Keratinocyte (primary cell): Measurements from ENCODE around the gene DEF6. TPM values are rescaled to one million over a fixed set of nuclear protein-coding genes. Genes with fewer than 3 reads are reported as not detected.
A peak's percentile ranks its signal among the peaks of the same experiment; 100 is the strongest.

Source experiments
- DNase-seq: peaks from one replicate; pipeline ENCODE4 v3.0.0-alpha.2; 2011; ENCODE audit warnings: low read depth, missing footprints, low spot score
- FAIRE-seq: peaks from 2 replicates; lab custom pipeline; 2011; peaks lifted over from hg19 to GRCh38; lab: Jason Lieb, UNC
- H2AFZ ChIP-seq: 2 replicates; pipeline ENCODE4 v1.6.0; 2012; ENCODE audit warnings: low read length, control low read depth, inconsistent platforms; ENCODE audit not compliant: control insufficient read depth
- H3K27ac ChIP-seq: 2 replicates; pipeline ENCODE4 v1.5.1; 2011; ENCODE audit warnings: low read length; ENCODE audit not compliant: control insufficient read depth, insufficient read depth
- H3K27me3 ChIP-seq: 3 replicates; pipeline ENCODE4 v1.6.0; 2011; ENCODE audit warnings: low read length; ENCODE audit not compliant: control insufficient read depth, insufficient read depth; ENCODE audit errors: extremely low read depth
- H3K36me3 ChIP-seq, 2 experiments: 2 replicates in 1 of 2; 3 replicates in 1 of 2; pipeline ENCODE4 v1.5.1; 2011; ENCODE audit warnings: low read length in 2 of 2, mild to moderate bottlenecking in 1 of 2; ENCODE audit not compliant: control insufficient read depth in 2 of 2, insufficient read depth in 2 of 2; ENCODE audit errors: extremely low read depth in 1 of 2
- H3K4me1 ChIP-seq: 3 replicates; pipeline ENCODE4 v1.5.1; 2011; ENCODE audit warnings: low read length; ENCODE audit not compliant: control insufficient read depth, insufficient read depth; ENCODE audit errors: extremely low read depth
- H3K4me2 ChIP-seq: 3 replicates; pipeline ENCODE4 v1.6.0; 2011; ENCODE audit warnings: low read depth, low read length; ENCODE audit not compliant: control insufficient read depth, insufficient read depth; ENCODE audit errors: extremely low read depth
- H3K4me3 ChIP-seq, 3 experiments: fragments of 200-600 bp in 1 of 3; sonication (generic) in 1 of 3; 2 replicates in 2 of 3; 3 replicates in 1 of 3; pipeline ENCODE4 v1.5.1; 2011 to 2016; ENCODE audit warnings: low read length in 3 of 3, mild to moderate bottlenecking in 3 of 3, control low read depth in 2 of 3, inconsistent platforms in 1 of 3, low read depth in 1 of 3, mixed read lengths in 1 of 3, mixed run types in 1 of 3, moderate library complexity in 1 of 3; ENCODE audit not compliant: control insufficient read depth in 2 of 3, insufficient read depth in 2 of 3; ENCODE audit errors: extremely low read depth in 1 of 3
- H3K79me2 ChIP-seq: 2 replicates; pipeline ENCODE4 v1.6.0; 2012; ENCODE audit warnings: low read length; ENCODE audit not compliant: control insufficient read depth, insufficient read depth
- H3K9ac ChIP-seq: 3 replicates; pipeline ENCODE4 v1.6.0; 2011; ENCODE audit warnings: low read length; ENCODE audit not compliant: control insufficient read depth, insufficient read depth; ENCODE audit errors: extremely low read depth
- H3K9me1 ChIP-seq: 3 replicates; pipeline ENCODE4 v1.6.0; 2011; ENCODE audit warnings: low read length; ENCODE audit not compliant: control insufficient read depth, insufficient read depth; ENCODE audit errors: extremely low read depth
- H3K9me3 ChIP-seq: 2 replicates; pipeline ENCODE4 v1.5.1; 2012; ENCODE audit warnings: low read depth, low read length; ENCODE audit not compliant: control insufficient read depth
- H4K20me1 ChIP-seq: 3 replicates; pipeline ENCODE4 v1.6.0; 2011; ENCODE audit warnings: low read length; ENCODE audit not compliant: control insufficient read depth, insufficient read depth; ENCODE audit errors: extremely low read depth
- EZH2 ChIP-seq: IDR thresholded peaks from one replicate; pipeline ENCODE4 v1.6.1; 2012; ENCODE audit warnings: inconsistent platforms, mild to moderate bottlenecking, low read length, moderate library complexity
- dilution Hi-C: fragments of 300-500 bp; cut with MboI; formaldehyde crosslinking; loops from one replicate; pipeline ENCODE4 v1.7.0; 2020; ENCODE audit warnings: low sequenced_read_pairs; ENCODE audit not compliant: extremely low pct_ligation_motif_present
- polyA plus RNA-seq, 5 experiments: library from polyadenylated mRNA; depleted of rRNA in 3 of 5; stranded (reverse) in 3 of 5; stranded (forward) in 1 of 5; unstranded in 1 of 5; fragments of >200 nt; gene quantifications; 1 replicate in 1 of 5; 2 replicates in 3 of 5; 3 replicates in 1 of 5; pipeline versions ENCODE4 v1.2.1 to v1.2.3, GENCODE V29; 2011 to 2012; ENCODE audit warnings: missing spikeins in 2 of 5, low read depth in 1 of 5, low replicate concordance in 1 of 5
- TF ChIP-seq, protein P1 (sequence below), 3 experiments: IDR thresholded peaks in 1 of 3; conservative IDR thresholded peaks in 1 of 3; optimal IDR thresholded peaks in 1 of 3; 2 replicates in 2 of 3; 3 replicates in 1 of 3; pipeline versions ENCODE3 to v1.5.1; 2011; ENCODE audit warnings: low read length in 3 of 3, mild to moderate bottlenecking in 3 of 3, moderate library complexity in 2 of 3, control low read depth in 1 of 3, inconsistent platforms in 1 of 3; ENCODE audit not compliant: insufficient read depth in 2 of 3; ENCODE audit errors: extremely low read depth in 1 of 3

DEF6 gene
- polyA plus RNA-seq, 1 donor (not counting 4 experiments of a cell fraction or from before 2014, with no cell fraction given): 17.3 TPM

DNA sequence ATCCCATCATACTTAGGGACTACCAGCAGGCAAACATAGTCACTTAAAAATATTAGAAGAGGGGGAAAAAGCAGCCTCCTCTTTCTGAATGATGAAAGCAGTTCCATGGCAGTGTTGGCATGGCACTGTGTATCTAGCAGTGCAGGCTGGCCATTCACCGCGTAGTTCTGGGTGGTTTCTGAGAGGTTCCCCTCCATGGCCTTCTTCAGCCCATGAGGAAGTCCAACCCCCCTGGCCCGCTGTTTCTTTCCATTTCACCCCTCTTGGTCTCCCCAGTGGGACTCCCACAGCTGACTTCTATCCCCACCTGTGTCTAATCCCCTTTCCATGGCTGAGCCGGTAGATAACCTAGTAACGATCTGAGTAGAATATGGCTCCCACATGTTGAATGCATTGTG is 61.7 kb downstream of the DEF6 start:
- H3K9me1 ChIP-seq: peaks cover 4% of the 10 kb centered on the region
- peaks cover 10% of the 10 kb centered on the region for H3K79me2 ChIP-seq
- DNase-seq (no peak), FAIRE-seq (no peak)
- no peaks in the 10 kb centered on the region for H4K20me1 ChIP-seq
- no peak overlapping the region for H3K4me3 ChIP-seq
- H3K27ac ChIP-seq: no peak overlapping the region
- dilution Hi-C loops: no loop called here
- TF ChIP-seq EZH2: no peak
- TF ChIP-seq, protein P1, sequence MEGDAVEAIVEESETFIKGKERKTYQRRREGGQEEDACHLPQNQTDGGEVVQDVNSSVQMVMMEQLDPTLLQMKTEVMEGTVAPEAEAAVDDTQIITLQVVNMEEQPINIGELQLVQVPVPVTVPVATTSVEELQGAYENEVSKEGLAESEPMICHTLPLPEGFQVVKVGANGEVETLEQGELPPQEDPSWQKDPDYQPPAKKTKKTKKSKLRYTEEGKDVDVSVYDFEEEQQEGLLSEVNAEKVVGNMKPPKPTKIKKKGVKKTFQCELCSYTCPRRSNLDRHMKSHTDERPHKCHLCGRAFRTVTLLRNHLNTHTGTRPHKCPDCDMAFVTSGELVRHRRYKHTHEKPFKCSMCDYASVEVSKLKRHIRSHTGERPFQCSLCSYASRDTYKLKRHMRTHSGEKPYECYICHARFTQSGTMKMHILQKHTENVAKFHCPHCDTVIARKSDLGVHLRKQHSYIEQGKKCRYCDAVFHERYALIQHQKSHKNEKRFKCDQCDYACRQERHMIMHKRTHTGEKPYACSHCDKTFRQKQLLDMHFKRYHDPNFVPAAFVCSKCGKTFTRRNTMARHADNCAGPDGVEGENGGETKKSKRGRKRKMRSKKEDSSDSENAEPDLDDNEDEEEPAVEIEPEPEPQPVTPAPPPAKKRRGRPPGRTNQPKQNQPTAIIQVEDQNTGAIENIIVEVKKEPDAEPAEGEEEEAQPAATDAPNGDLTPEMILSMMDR (optimal IDR thresholded peaks at IDR 0.05 in 1 of 3, IDR thresholded peaks at IDR 0.05 in 1 of 3, conservative IDR thresholded peaks at IDR 0.05 in 1 of 3; ENCODE audit: extremely low read depth in 1 of 3, insufficient read depth in 2 of 3, low read length in 3 of 3): no peak
- H3K27me3 ChIP-seq: no peaks in the 10 kb centered on the region
- H3K36me3 ChIP-seq: peaks cover 18 to 19% of the 10 kb centered on the region in 2 experiments
- H3K9ac ChIP-seq: no peak overlapping the region
- H3K4me1 ChIP-seq: peaks cover 13% of the 10 kb centered on the region
- H3K9me3 ChIP-seq: no peaks in the 10 kb centered on the region
- H3K4me2 ChIP-seq: no peak overlapping the region
- H2AFZ ChIP-seq: no peak overlapping the region

DNA sequence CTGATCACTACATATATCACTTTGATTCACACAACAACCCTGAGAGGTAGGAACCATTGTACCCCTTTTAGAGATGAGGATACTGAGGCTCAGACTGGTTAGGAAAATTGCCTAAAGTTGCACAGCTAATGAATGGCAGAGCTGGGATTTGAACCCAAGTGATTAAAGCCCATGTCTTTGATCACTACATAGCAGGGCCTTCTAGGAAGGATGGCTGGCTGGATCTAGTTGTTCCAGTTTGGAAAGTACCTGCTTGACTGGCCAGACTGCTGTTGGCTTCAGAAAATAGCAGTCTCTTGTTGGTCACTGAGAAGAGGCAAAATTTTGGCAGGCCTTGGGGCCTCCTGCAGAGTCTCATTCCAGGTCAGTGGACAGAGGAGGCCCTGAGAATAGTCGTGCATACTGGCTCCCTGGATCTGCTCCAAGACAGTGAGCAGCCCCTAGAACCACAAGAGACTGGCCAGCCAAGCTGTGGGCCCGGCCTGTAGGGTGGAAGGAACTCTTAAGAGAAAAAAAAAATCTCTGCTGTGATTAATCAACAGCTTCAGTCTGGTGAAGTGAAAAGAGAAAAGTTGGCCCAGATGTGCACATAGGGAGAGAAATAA is 62.2 kb downstream of the DEF6 start:
- TF ChIP-seq, protein P1 (optimal IDR thresholded peaks at IDR 0.05 in 1 of 3, IDR thresholded peaks at IDR 0.05 in 1 of 3, conservative IDR thresholded peaks at IDR 0.05 in 1 of 3; ENCODE audit: extremely low read depth in 1 of 3, insufficient read depth in 2 of 3, low read length in 3 of 3): no peak
- no peaks in the 10 kb centered on the region for H3K9me3 ChIP-seq
- FAIRE-seq (peak; percentile 17), DNase-seq (no peak)
- peak overlapping the region; percentile 22 for H3K27ac ChIP-seq
- no peak overlapping the region for H3K4me2 ChIP-seq
- H3K9ac ChIP-seq: no peak overlapping the region
- peaks cover 4% of the 10 kb centered on the region for H3K9me1 ChIP-seq
- no peaks in the 10 kb centered on the region for H4K20me1 ChIP-seq
- dilution Hi-C loops: no loop called here
- H3K4me1 ChIP-seq: peaks cover 13% of the 10 kb centered on the region
- H3K79me2 ChIP-seq: peaks cover 10% of the 10 kb centered on the region
- H2AFZ ChIP-seq: no peak overlapping the region
- no peaks in the 10 kb centered on the region for H3K27me3 ChIP-seq
- H3K36me3 ChIP-seq: peaks cover 15 to 16% of the 10 kb centered on the region in 2 experiments
- H3K4me3 ChIP-seq: no peak overlapping the region
